ENCODE results near the gene RAB3IP. TPM values are rescaled to one million over a fixed set of nuclear protein-coding genes. Genes with fewer than 3 reads are reported as not detected.

The RAB3IP gene
- total and polyA plus RNA-seq, 11 donors: 19.7 to 37.5 (median 32.6) TPM

- Histone ChIP-seq H3K27me3 (no peaks in the 10 kb centered on the region), H3K4me3 (no peak overlapping the region), H3K9me3 (no peaks in the 10 kb centered on the region), H3K36me3 (no peaks in the 10 kb centered on the region), H3K27ac (no peak overlapping the region), H3K4me1 (no peaks in the 10 kb centered on the region)
- DNase-seq (no peak), ATAC-seq (no peak)
- 0% methylated on average over 1 of the region's 1 CpG for WGBS, 4 donors
- no peak for TF ChIP-seq POLR2A (IDR thresholded peaks at IDR 0.05)
- no peak for TF ChIP-seq CTCF (IDR thresholded peaks at IDR 0.05)
- intact Hi-C loops (cut with DNase I): no loop called here
Measured at GRCh38 chr12:69704357-69704756, 34.3 kb upstream of the RAB3IP start.

DNA sequence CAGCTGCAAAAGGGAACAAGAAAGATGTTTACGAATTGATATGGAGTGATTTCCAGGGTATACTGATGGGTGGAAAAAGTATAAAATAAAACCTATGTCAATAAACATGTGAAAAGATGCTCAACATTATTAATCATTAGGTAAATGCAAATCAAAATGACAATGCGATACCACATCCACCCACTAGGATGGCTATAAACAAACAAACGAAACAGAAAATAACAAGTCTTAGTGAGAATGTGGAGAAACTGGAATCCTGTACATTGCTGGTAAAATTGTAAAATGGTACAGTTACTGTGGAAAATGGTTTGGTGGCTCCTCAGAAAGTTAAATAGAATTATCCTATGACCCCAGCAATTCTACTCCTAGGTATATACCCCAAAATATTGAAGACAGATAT is 30.0 kb upstream of the RAB3IP start:
- TF ChIP-seq POLR2A (IDR thresholded peaks at IDR 0.05): no peak
- TF ChIP-seq CTCF (IDR thresholded peaks at IDR 0.05): peak in 3 of 12 donors; percentile 5 to 22 (median 15)
- Histone ChIP-seq H3K27me3 (no peaks in the 10 kb centered on the region), H3K4me3 (no peak overlapping the region), H3K4me1 (no peaks in the 10 kb centered on the region), H3K36me3 (no peaks in the 10 kb centered on the region), H3K27ac (no peak overlapping the region), H3K9me3 (no peaks in the 10 kb centered on the region)
- ATAC-seq (no peak), DNase-seq (no peak)
- intact Hi-C loops (cut with DNase I): no loop called here
- WGBS, 4 donors: 89 to 93% (median 91%) methylated on average over 3 of the region's 3 CpGs

GRCh38 chr12:69712826-69713225 is 25.8 kb upstream of the RAB3IP start:
- 81 to 93% (median 91%) methylated on average over 2 of the region's 2 CpGs for WGBS, 4 donors
- intact Hi-C loops (cut with DNase I): no loop called here

GRCh38 chr12:69714542-69714941 is 24.1 kb upstream of the RAB3IP start:
- ATAC-seq (no peak), DNase-seq (no peak)
- Histone ChIP-seq H3K27me3 (peaks cover 0 to 4% (median 0%) of the 10 kb centered on the region in 9 donors), H3K36me3 (no peaks in the 10 kb centered on the region), H3K9me3 (no peaks in the 10 kb centered on the region), H3K27ac (no peak overlapping the region), H3K4me1 (no peaks in the 10 kb centered on the region), H3K4me3 (no peak overlapping the region)
- TF ChIP-seq POLR2A (IDR thresholded peaks at IDR 0.05) (no peak), CTCF (IDR thresholded peaks at IDR 0.05) (no peak)
- intact Hi-C loops (cut with DNase I): no loop called here
- WGBS, 4 donors: 80 to 83% (median 82%) methylated on average over 3 of the region's 3 CpGs

More at GRCh38 chr12:69712826-69713225, 25.8 kb upstream of the RAB3IP start:
- H3K36me3 ChIP-seq: no peaks in the 10 kb centered on the region
- H3K27ac ChIP-seq: no peak overlapping the region
- no peak overlapping the region for H3K4me3 ChIP-seq
- no peak for TF ChIP-seq POLR2A (IDR thresholded peaks at IDR 0.05)
- no peak for TF ChIP-seq CTCF (IDR thresholded peaks at IDR 0.05)
- H3K4me1 ChIP-seq: no peaks in the 10 kb centered on the region
- no peak for ATAC-seq
- no peaks in the 10 kb centered on the region for H3K9me3 ChIP-seq
- H3K27me3 ChIP-seq: peaks cover 0 to 4% (median 0%) of the 10 kb centered on the region in 9 donors
- DNase-seq: no peak

Measured in heart left ventricle (tissue), 16 donors.